Measurements from ENCODE around the gene APOB. TPM values are rescaled to one million over a fixed set of nuclear protein-coding genes. Genes with fewer than 3 reads are reported as not detected.
A peak's percentile ranks its signal among the peaks of the same experiment; 100 is the strongest.

Gene APOB
- polyA plus RNA-seq, 4 donors: 14.1 to 1,089 (median 138) TPM

GRCh38 chr2:21052044-21052443, 8.2 kb upstream of the APOB start:
- Histone ChIP-seq H3K4me3 (ENCODE audit: low read depth in 1 of 3, low read length in 3 of 3) (no peak overlapping the region), H3K4me1 (ENCODE audit: control insufficient read depth in 3 of 3, insufficient read depth in 2 of 3, low read depth in 1 of 3, low read length in 2 of 3) (peaks cover 0 to 5% (median 0%) of the 10 kb centered on the region in 3 donors), H3K36me3 (ENCODE audit: control insufficient read depth in 3 of 3, insufficient read depth in 2 of 3, low read depth in 1 of 3, low read length in 3 of 3) (no peaks in the 10 kb centered on the region), H3K27ac (ENCODE audit: low read depth in 1 of 3, low read length in 2 of 3) (no peak overlapping the region), H3K9me3 (ENCODE audit: control insufficient read depth in 2 of 2, insufficient read depth in 1 of 2, low read depth in 1 of 2, low read length in 1 of 2) (no peaks in the 10 kb centered on the region), H3K27me3 (ENCODE audit: control insufficient read depth in 3 of 3, insufficient read depth in 3 of 3, low read length in 3 of 3) (no peaks in the 10 kb centered on the region)
- WGBS, 3 donors: 77 to 81% (median 78%) methylated on average over 4 of the region's 4 CpGs
- DNase-seq (peak; percentile 35 to 51), FAIRE-seq (no peak)

GRCh38 chr2:21050164-21050563, 6.3 kb upstream of the APOB start:
- DNase-seq (no peak), FAIRE-seq (no peak)
- no peaks in the 10 kb centered on the region for H3K36me3 ChIP-seq (ENCODE audit: control insufficient read depth in 3 of 3, insufficient read depth in 2 of 3, low read depth in 1 of 3, low read length in 3 of 3)
- H3K9me3 ChIP-seq (ENCODE audit: control insufficient read depth in 2 of 2, insufficient read depth in 1 of 2, low read depth in 1 of 2, low read length in 1 of 2): no peaks in the 10 kb centered on the region
- no peaks in the 10 kb centered on the region for H3K27me3 ChIP-seq (ENCODE audit: control insufficient read depth in 3 of 3, insufficient read depth in 3 of 3, low read length in 3 of 3)
- no peak overlapping the region for H3K4me3 ChIP-seq (ENCODE audit: low read depth in 1 of 3, low read length in 3 of 3)
- no peak overlapping the region for H3K27ac ChIP-seq (ENCODE audit: low read depth in 1 of 3, low read length in 2 of 3)
- H3K4me1 ChIP-seq (ENCODE audit: control insufficient read depth in 3 of 3, insufficient read depth in 2 of 3, low read depth in 1 of 3, low read length in 2 of 3): peaks cover 0 to 17% (median 0%) of the 10 kb centered on the region in 3 donors

- Histone ChIP-seq H3K27me3 (ENCODE audit: control insufficient read depth in 3 of 3, insufficient read depth in 3 of 3, low read length in 3 of 3) (no peaks in the 10 kb centered on the region), H3K27ac (ENCODE audit: low read depth in 1 of 3, low read length in 2 of 3) (peak overlapping the region in 2 of 3 donors; percentile 24 to 75), H3K9me3 (ENCODE audit: control insufficient read depth in 2 of 2, insufficient read depth in 1 of 2, low read depth in 1 of 2, low read length in 1 of 2) (no peaks in the 10 kb centered on the region), H3K4me1 (ENCODE audit: control insufficient read depth in 3 of 3, insufficient read depth in 2 of 3, low read depth in 1 of 3, low read length in 2 of 3) (peaks cover 0 to 28% (median 2%) of the 10 kb centered on the region in 3 donors), H3K4me3 (ENCODE audit: low read depth in 1 of 3, low read length in 3 of 3) (no peak overlapping the region), H3K36me3 (ENCODE audit: control insufficient read depth in 3 of 3, insufficient read depth in 2 of 3, low read depth in 1 of 3, low read length in 3 of 3) (peaks cover 0 to 4% (median 0%) of the 10 kb centered on the region in 3 donors)
- WGBS, 3 donors: 12 to 50% (median 26%) methylated on average over 8 of the region's 8 CpGs
- no peak for FAIRE-seq
- peak; percentile 77 to 83 for DNase-seq
Measured at GRCh38 chr2:21047141-21048009, 3.5 kb upstream of the APOB start.

- 30 to 79% (median 36%) methylated on average over 2 of the region's 2 CpGs for WGBS, 3 donors
- Histone ChIP-seq H3K4me1 (ENCODE audit: control insufficient read depth in 3 of 3, insufficient read depth in 2 of 3, low read depth in 1 of 3, low read length in 2 of 3) (peaks cover 0 to 28% (median 2%) of the 10 kb centered on the region in 3 donors), H3K4me3 (ENCODE audit: low read depth in 1 of 3, low read length in 3 of 3) (no peak overlapping the region), H3K36me3 (ENCODE audit: control insufficient read depth in 3 of 3, insufficient read depth in 2 of 3, low read depth in 1 of 3, low read length in 3 of 3) (peaks cover 0 to 13% (median 2%) of the 10 kb centered on the region in 3 donors), H3K27me3 (ENCODE audit: control insufficient read depth in 3 of 3, insufficient read depth in 3 of 3, low read length in 3 of 3) (no peaks in the 10 kb centered on the region), H3K9me3 (ENCODE audit: control insufficient read depth in 2 of 2, insufficient read depth in 1 of 2, low read depth in 1 of 2, low read length in 1 of 2) (no peaks in the 10 kb centered on the region), H3K27ac (ENCODE audit: low read depth in 1 of 3, low read length in 2 of 3) (peak overlapping the region in 2 of 3 donors; percentile 3 to 55)
- FAIRE-seq (no peak), DNase-seq (peak; percentile 49 to 64)
Measured at GRCh38 chr2:21046506-21046905, 2.6 kb upstream of the APOB start.

- no peaks in the 10 kb centered on the region for H3K9me3 ChIP-seq (ENCODE audit: control insufficient read depth in 2 of 2, insufficient read depth in 1 of 2, low read depth in 1 of 2, low read length in 1 of 2)
- H3K4me3 ChIP-seq (ENCODE audit: low read depth in 1 of 3, low read length in 3 of 3): peak overlapping the region in 1 of 3 donors; percentile 21
- H3K27ac ChIP-seq (ENCODE audit: low read depth in 1 of 3, low read length in 2 of 3): no peak overlapping the region
- H3K27me3 ChIP-seq (ENCODE audit: control insufficient read depth in 3 of 3, insufficient read depth in 3 of 3, low read length in 3 of 3): no peaks in the 10 kb centered on the region
- peaks cover 0 to 27% (median 7%) of the 10 kb centered on the region in 3 donors for H3K36me3 ChIP-seq (ENCODE audit: control insufficient read depth in 3 of 3, insufficient read depth in 2 of 3, low read depth in 1 of 3, low read length in 3 of 3)
- no peak for DNase-seq
- no peak for FAIRE-seq
- 77 to 87% (median 83%) methylated on average over 20 of the region's 20 CpGs for WGBS, 3 donors
- peaks cover 0 to 28% (median 2%) of the 10 kb centered on the region in 3 donors for H3K4me1 ChIP-seq (ENCODE audit: control insufficient read depth in 3 of 3, insufficient read depth in 2 of 3, low read depth in 1 of 3, low read length in 2 of 3)
Measured at GRCh38 chr2:21044694-21045371, 960 bp upstream of the APOB start.

- peaks cover 0 to 34% (median 7%) of the 10 kb centered on the region in 3 donors for H3K36me3 ChIP-seq (ENCODE audit: control insufficient read depth in 3 of 3, insufficient read depth in 2 of 3, low read depth in 1 of 3, low read length in 3 of 3)
- H3K27me3 ChIP-seq (ENCODE audit: control insufficient read depth in 3 of 3, insufficient read depth in 3 of 3, low read length in 3 of 3): no peaks in the 10 kb centered on the region
- H3K4me3 ChIP-seq (ENCODE audit: low read depth in 1 of 3, low read length in 3 of 3): peak overlapping the region in 2 of 3 donors; percentile 64 to 81
- peak overlapping the region in 2 of 3 donors; percentile 38 to 74 for H3K27ac ChIP-seq (ENCODE audit: low read depth in 1 of 3, low read length in 2 of 3)
- 4 to 15% (median 8%) methylated on average over 25 of the region's 25 CpGs for WGBS, 3 donors
- H3K9me3 ChIP-seq (ENCODE audit: control insufficient read depth in 2 of 2, insufficient read depth in 1 of 2, low read depth in 1 of 2, low read length in 1 of 2): no peaks in the 10 kb centered on the region
- H3K4me1 ChIP-seq (ENCODE audit: control insufficient read depth in 3 of 3, insufficient read depth in 2 of 3, low read depth in 1 of 3, low read length in 2 of 3): peaks cover 0 to 28% (median 2%) of the 10 kb centered on the region in 3 donors
- no peak for FAIRE-seq
- peak; percentile 69 to 85 for DNase-seq
Measured at GRCh38 chr2:21042958-21043743, 722 bp downstream of the APOB start.

- WGBS, 3 donors: 28 to 33% (median 29%) methylated on average over 5 of the region's 5 CpGs
Measured at GRCh38 chr2:21042708-21042957, 1.2 kb downstream of the APOB start.

More at GRCh38 chr2:21042708-21042957, 1.2 kb downstream of the APOB start:
- Histone ChIP-seq H3K4me3 (ENCODE audit: low read depth in 1 of 3, low read length in 3 of 3) (peak overlapping the region in 2 of 3 donors; percentile 64 to 81), H3K27ac (ENCODE audit: low read depth in 1 of 3, low read length in 2 of 3) (no peak overlapping the region), H3K36me3 (ENCODE audit: control insufficient read depth in 3 of 3, insufficient read depth in 2 of 3, low read depth in 1 of 3, low read length in 3 of 3) (peaks cover 0 to 38% (median 7%) of the 10 kb centered on the region in 3 donors), H3K27me3 (ENCODE audit: control insufficient read depth in 3 of 3, insufficient read depth in 3 of 3, low read length in 3 of 3) (no peaks in the 10 kb centered on the region), H3K4me1 (ENCODE audit: control insufficient read depth in 3 of 3, insufficient read depth in 2 of 3, low read depth in 1 of 3, low read length in 2 of 3) (peaks cover 0 to 23% (median 2%) of the 10 kb centered on the region in 3 donors), H3K9me3 (ENCODE audit: control insufficient read depth in 2 of 2, insufficient read depth in 1 of 2, low read depth in 1 of 2, low read length in 1 of 2) (no peaks in the 10 kb centered on the region)
- DNase-seq (no peak), FAIRE-seq (no peak)
